Activated T-helper 1 cell treated with anti-CD3 and anti-CD28 coated beads, Interleukin-12 subunit alpha, Interleukin-12 subunit beta, Interleukin-2, Interleukin-4 antibody, amounts not matched to agents 30 ng/mL and 10 ng/mL and 1 ng/mL, durations not matched to agents 14 hours and 24 hours and 36 hours (primary cell): ENCODE measurements around the gene TRIM3. TPM values are rescaled to one million over a fixed set of nuclear protein-coding genes. Genes with fewer than 3 reads are reported as not detected.

Experiments
- DNase-seq: peaks from one replicate; pipeline ENCODE4 v3.0.0; 2021; ENCODE audit warnings: low spot score
- H3K27ac Mint-ChIP-seq: one replicate; pipeline ENCODE4 v1.8.0; 2021; ENCODE audit warnings: mild to moderate bottlenecking, mixed read lengths
- H3K27me3 Mint-ChIP-seq: one replicate; pipeline ENCODE4 v1.8.0; 2022; ENCODE audit warnings: mild to moderate bottlenecking, moderate library complexity, mixed read lengths; ENCODE audit not compliant: insufficient read depth
- H3K36me3 Mint-ChIP-seq: one replicate; pipeline ENCODE4 v1.8.0; 2021; ENCODE audit warnings: low read depth, mixed read lengths
- H3K4me1 Mint-ChIP-seq: one replicate; pipeline ENCODE4 v1.8.0; 2021; ENCODE audit warnings: low read depth, mixed read lengths
- H3K4me3 Mint-ChIP-seq: one replicate; pipeline ENCODE4 v1.8.0; 2021; ENCODE audit warnings: mild to moderate bottlenecking, moderate library complexity, mixed read lengths
- H3K9me3 Mint-ChIP-seq: one replicate; pipeline ENCODE4 v1.8.0; 2021; ENCODE audit warnings: mixed read lengths
- intact Hi-C: fragments of 100-400 bp; cut with micrococcal nuclease; formaldehyde crosslinking; loops from one replicate; pipeline ENCODE4 v1.15.1; 2024
- total RNA-seq: library from RNA; stranded (reverse); gene quantifications from 2 replicates; pipeline ENCODE4 v1.2.3, GENCODE V29; 2022

The TRIM3 gene
- total RNA-seq, 1 donor from 2014 or later = 3.1 TPM

- peaks cover 19% of the 10 kb centered on the region for H3K36me3 Mint-ChIP-seq
- H3K4me3 Mint-ChIP-seq = no peak overlapping the region
- H3K4me1 Mint-ChIP-seq = no peaks in the 10 kb centered on the region
- no peaks in the 10 kb centered on the region for H3K9me3 Mint-ChIP-seq
- H3K27me3 Mint-ChIP-seq = no peaks in the 10 kb centered on the region
- intact Hi-C loops = no loop called here
- DNase-seq = no peak
- H3K27ac Mint-ChIP-seq = no peak overlapping the region
These were observed 15.1 kb upstream of the TRIM3 start for GRCh38 chr11:6488821-6489220.

GRCh38 chr11:6488342-6488741 is 14.6 kb upstream of the TRIM3 start:
- H3K4me1 Mint-ChIP-seq = peaks cover 3% of the 10 kb centered on the region
- intact Hi-C loops = no loop called here
- no peaks in the 10 kb centered on the region for H3K9me3 Mint-ChIP-seq
- H3K36me3 Mint-ChIP-seq = peaks cover 22% of the 10 kb centered on the region
- DNase-seq = no peak
- H3K27ac Mint-ChIP-seq = no peak overlapping the region
- no peak overlapping the region for H3K4me3 Mint-ChIP-seq
- no peaks in the 10 kb centered on the region for H3K27me3 Mint-ChIP-seq

- Mint-ChIP-seq H3K4me3 (no peak overlapping the region), H3K27me3 (no peaks in the 10 kb centered on the region), H3K9me3 (no peaks in the 10 kb centered on the region), H3K4me1 (peaks cover 14% of the 10 kb centered on the region), H3K27ac (no peak overlapping the region), H3K36me3 (peaks cover 30% of the 10 kb centered on the region)
- DNase-seq = no peak
- intact Hi-C loops = no loop called here
These were observed 13.2 kb upstream of the TRIM3 start for GRCh38 chr11:6486938-6487337.

- DNase-seq = no peak
- Mint-ChIP-seq H3K36me3 (peaks cover 27% of the 10 kb centered on the region), H3K4me1 (peaks cover 14% of the 10 kb centered on the region), H3K9me3 (no peaks in the 10 kb centered on the region), H3K27ac (no peak overlapping the region), H3K4me3 (no peak overlapping the region), H3K27me3 (no peaks in the 10 kb centered on the region)
- intact Hi-C loops = no loop called here
These were observed 12.5 kb upstream of the TRIM3 start for GRCh38 chr11:6486256-6486655.

- Mint-ChIP-seq H3K4me1 (peaks cover 20% of the 10 kb centered on the region), H3K36me3 (peaks cover 27% of the 10 kb centered on the region), H3K27me3 (no peaks in the 10 kb centered on the region), H3K9me3 (no peaks in the 10 kb centered on the region), H3K27ac (no peak overlapping the region), H3K4me3 (no peak overlapping the region)
- no peak for DNase-seq
- intact Hi-C loops = no loop called here
These were observed 11.9 kb upstream of the TRIM3 start for GRCh38 chr11:6485661-6486060.

GRCh38 chr11:6483015-6483414 is 9.3 kb upstream of the TRIM3 start:
- peak overlapping the region; percentile 70 for H3K27ac Mint-ChIP-seq
- no peaks in the 10 kb centered on the region for H3K27me3 Mint-ChIP-seq
- peak overlapping the region; percentile 94 for H3K4me3 Mint-ChIP-seq
- no peak for DNase-seq
- intact Hi-C loops = loop anchor here (5.0 kb wide), 2 partner anchors 161 to 796 kb away; partner anchors contain the start of genes CAVIN3, TRIM22 and TRIM5
- H3K4me1 Mint-ChIP-seq = peaks cover 40% of the 10 kb centered on the region
- no peaks in the 10 kb centered on the region for H3K9me3 Mint-ChIP-seq
- H3K36me3 Mint-ChIP-seq = peaks cover 26% of the 10 kb centered on the region

GRCh38 chr11:6482441-6482840 is 8.7 kb upstream of the TRIM3 start:
- DNase-seq = no peak
- intact Hi-C loops = loop anchor here (5.0 kb wide), 2 partner anchors 160 to 795 kb away; partner anchors contain the start of genes CAVIN3, TRIM22 and TRIM5
- peaks cover 40% of the 10 kb centered on the region for H3K4me1 Mint-ChIP-seq
- H3K27ac Mint-ChIP-seq = peak overlapping the region; percentile 70
- H3K4me3 Mint-ChIP-seq = peak overlapping the region; percentile 94
- peaks cover 30% of the 10 kb centered on the region for H3K36me3 Mint-ChIP-seq
- no peaks in the 10 kb centered on the region for H3K27me3 Mint-ChIP-seq
- H3K9me3 Mint-ChIP-seq = no peaks in the 10 kb centered on the region

- intact Hi-C loops = loop anchor here (1.0 to 5.0 kb wide), 12 partner anchors 43 to 795 kb away; partner anchors contain the start of genes APBB1, CAVIN3, FHIP1B and ILK
- Mint-ChIP-seq H3K27ac (peak overlapping the region; percentile 94), H3K4me3 (peak overlapping the region; percentile 94), H3K36me3 (peaks cover 35% of the 10 kb centered on the region), H3K4me1 (peaks cover 40% of the 10 kb centered on the region), H3K27me3 (no peaks in the 10 kb centered on the region), H3K9me3 (no peaks in the 10 kb centered on the region)
- no peak for DNase-seq
These were observed 8.2 kb upstream of the TRIM3 start for GRCh38 chr11:6481924-6482275.

- Mint-ChIP-seq H3K4me1 (peaks cover 40% of the 10 kb centered on the region), H3K9me3 (no peaks in the 10 kb centered on the region), H3K27ac (peak within 1 kb of the TSS; percentile 94), H3K4me3 (peak within 1 kb of the TSS; percentile 94), H3K36me3 (peaks cover 37% of the 10 kb centered on the region), H3K27me3 (no peaks in the 10 kb centered on the region)
- DNase-seq = peak; percentile 97
- intact Hi-C loops = loop anchor here (1.0 to 5.0 kb wide), 12 partner anchors 42 to 794 kb away; partner anchors contain the start of genes APBB1, CAVIN3, FHIP1B and ILK
These were observed 7.5 kb upstream of the TRIM3 start, which contains the start of the genes ARFIP2 and TIMM10B for GRCh38 chr11:6481012-6481923. Gene ARFIP2 (minus strand): TSS chr11:6481331. CDS start chr11:6480421, 910 bp downstream. Gene TIMM10B (plus strand): TSS chr11:6481501. CDS start chr11:6481517, 16 bp downstream.

DNA sequence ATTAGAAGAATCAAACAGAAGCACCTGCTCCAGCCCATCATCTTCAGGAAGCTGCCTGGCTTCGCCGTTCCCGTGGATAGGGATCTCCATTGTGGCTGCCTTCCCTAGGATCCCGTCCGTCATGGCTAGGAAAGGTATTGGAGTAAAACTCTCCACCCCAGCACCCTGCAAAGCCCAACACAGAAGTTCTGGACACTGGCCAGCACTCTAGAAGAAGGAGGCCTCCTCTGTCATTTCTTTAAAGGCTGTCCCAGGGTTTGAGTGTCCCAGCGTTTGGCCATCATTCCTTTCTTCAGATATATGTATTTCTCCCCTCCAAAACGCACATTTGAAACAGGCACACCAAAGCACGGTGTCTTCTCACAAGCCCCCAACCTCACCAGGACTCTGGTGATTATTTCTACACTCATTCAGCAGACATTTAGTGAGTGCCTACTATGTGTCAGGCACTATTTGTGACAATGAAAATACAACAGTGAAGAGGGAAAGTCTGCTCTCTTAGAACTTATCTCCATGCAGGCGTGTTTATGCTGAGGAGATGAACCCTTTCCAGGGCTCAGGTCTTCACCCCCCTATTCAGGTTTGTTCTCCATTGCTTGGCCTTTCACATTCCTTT is 6.7 kb upstream of the TRIM3 start:
- intact Hi-C loops = loop anchor here (2.0 to 5.0 kb wide), 4 partner anchors 42 to 793 kb away; partner anchors contain the start of genes CAVIN3, TRIM22 and TRIM5
- DNase-seq = no peak
- no peaks in the 10 kb centered on the region for H3K27me3 Mint-ChIP-seq
- H3K4me1 Mint-ChIP-seq = peaks cover 40% of the 10 kb centered on the region
- H3K9me3 Mint-ChIP-seq = no peaks in the 10 kb centered on the region
- peak overlapping the region; percentile 94 for H3K4me3 Mint-ChIP-seq
- H3K27ac Mint-ChIP-seq = peak overlapping the region; percentile 94
- H3K36me3 Mint-ChIP-seq = peaks cover 37% of the 10 kb centered on the region

DNA sequence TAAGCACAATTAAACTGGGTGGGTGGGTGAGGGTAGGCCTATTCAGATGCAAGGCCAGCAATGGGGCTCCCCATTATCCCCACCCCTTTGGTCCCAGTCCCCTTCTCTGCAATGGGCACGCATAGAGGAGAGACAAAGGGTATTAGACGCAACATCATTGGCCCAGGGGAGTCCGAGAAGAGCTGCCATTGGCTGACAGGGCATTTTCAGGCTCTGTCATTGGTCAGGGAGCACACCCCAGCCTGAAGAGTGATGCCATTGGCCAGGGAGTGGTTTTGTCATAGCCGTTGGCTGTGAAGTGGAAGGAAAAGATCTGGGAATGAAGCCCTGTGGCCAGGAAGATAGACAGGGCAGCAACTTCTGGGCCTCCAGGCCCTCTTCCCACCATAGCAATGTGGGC is 2.8 kb upstream of the TRIM3 start:
- Mint-ChIP-seq H3K9me3 (no peaks in the 10 kb centered on the region), H3K27ac (peak overlapping the region; percentile 40), H3K36me3 (peaks cover 23% of the 10 kb centered on the region), H3K4me1 (peaks cover 35% of the 10 kb centered on the region), H3K4me3 (no peak overlapping the region), H3K27me3 (peaks cover 4% of the 10 kb centered on the region)
- intact Hi-C loops = no loop called here
- no peak for DNase-seq

- intact Hi-C loops = no loop called here
- no peaks in the 10 kb centered on the region for H3K9me3 Mint-ChIP-seq
- peaks cover 31% of the 10 kb centered on the region for H3K4me1 Mint-ChIP-seq
- no peak for DNase-seq
- H3K27me3 Mint-ChIP-seq = peaks cover 7% of the 10 kb centered on the region
- H3K36me3 Mint-ChIP-seq = peaks cover 23% of the 10 kb centered on the region
- H3K27ac Mint-ChIP-seq = no peak overlapping the region
- H3K4me3 Mint-ChIP-seq = no peak overlapping the region
These were observed 2.2 kb upstream of the TRIM3 start for GRCh38 chr11:6475936-6476335.
